ENCODE results near the gene MOCS1. TPM values are rescaled to one million over a fixed set of nuclear protein-coding genes. Genes with fewer than 3 reads are reported as not detected.

Gene MOCS1
- total and polyA plus RNA-seq, 12 donors: 15.9 to 40.0 (median 20.9) TPM

DNA sequence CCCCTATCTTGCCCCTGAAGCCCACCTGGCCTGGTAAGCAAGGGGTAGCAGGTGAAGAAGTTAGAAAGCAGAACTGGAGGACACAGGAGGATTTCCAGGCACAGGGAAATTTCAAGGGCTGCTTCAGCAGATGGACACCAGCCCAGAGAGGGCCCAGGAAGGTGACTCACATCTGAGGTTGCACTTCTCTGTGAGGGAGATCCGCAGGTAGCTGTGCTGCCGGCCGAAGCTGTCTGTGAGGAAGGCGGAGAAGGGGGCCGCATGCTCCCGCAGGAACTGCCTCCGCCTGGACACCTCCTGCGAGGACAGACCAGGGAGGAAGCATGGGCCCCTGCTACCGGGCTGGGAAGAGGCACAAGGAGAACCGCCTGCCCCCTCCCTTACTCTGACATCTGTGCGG lies 7.1 kb downstream of the MOCS1 start:
- no peak overlapping the region for H3K4me3 ChIP-seq
- DNase-seq: no peak
- WGBS, 2 donors: 81 to 87% methylated on average over 11 of the region's 11 CpGs
- no peak for TF ChIP-seq CTCF (IDR thresholded peaks at IDR 0.05)
- H3K27ac ChIP-seq: peak overlapping the region in 7 of 10 donors; percentile 10 to 56 (median 27)
- intact Hi-C loops (cut with DNase I): no loop called here
- peak in 1 of 8 donors; percentile 30 for ATAC-seq
- H3K27me3 ChIP-seq: no peaks in the 10 kb centered on the region
- no peaks in the 10 kb centered on the region for H3K9me3 ChIP-seq
- peaks cover 0 to 45% (median 6%) of the 10 kb centered on the region in 9 donors for H3K36me3 ChIP-seq
- peaks cover 3 to 67% (median 52%) of the 10 kb centered on the region in 9 donors for H3K4me1 ChIP-seq

GRCh38 chr6:39926668-39927067 lies 7.6 kb downstream of the MOCS1 start:
- Histone ChIP-seq H3K4me3 (no peak overlapping the region), H3K27ac (peak overlapping the region in 5 of 10 donors; percentile 10 to 56 (median 27)), H3K36me3 (peaks cover 0 to 50% (median 6%) of the 10 kb centered on the region in 9 donors), H3K4me1 (peaks cover 3 to 62% (median 47%) of the 10 kb centered on the region in 9 donors), H3K27me3 (no peaks in the 10 kb centered on the region), H3K9me3 (no peaks in the 10 kb centered on the region)
- no peak for TF ChIP-seq CTCF (IDR thresholded peaks at IDR 0.05)
- intact Hi-C loops (cut with DNase I): no loop called here
- DNase-seq (no peak), ATAC-seq (no peak)
- WGBS, 2 donors: 67 to 68% methylated on average over 3 of the region's 3 CpGs

DNA sequence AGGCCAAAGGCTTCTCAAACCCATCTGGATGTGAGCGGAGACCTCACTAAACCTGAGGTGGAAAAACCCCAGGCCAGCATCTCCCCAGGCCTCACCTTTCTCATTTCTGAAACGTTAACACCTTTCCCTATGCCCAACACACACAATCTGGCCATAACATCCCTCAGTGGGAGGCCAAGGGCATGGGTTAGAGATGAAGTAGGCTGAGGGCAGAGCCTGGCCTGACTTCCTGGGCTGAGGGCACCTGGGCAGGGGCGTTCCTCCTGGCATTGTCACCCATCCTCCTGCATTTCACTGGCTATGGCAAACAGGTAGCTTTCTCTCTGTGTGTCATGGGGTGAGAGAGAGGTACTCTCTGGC lies 8.4 kb downstream of the MOCS1 start:
- intact Hi-C loops (cut with DNase I): no loop called here
- ATAC-seq (no peak), DNase-seq (no peak)
- H3K36me3 ChIP-seq: peaks cover 0 to 57% (median 8%) of the 10 kb centered on the region in 9 donors
- no peaks in the 10 kb centered on the region for H3K9me3 ChIP-seq
- 92 to 94% methylated on average over 3 of the region's 3 CpGs for WGBS, 2 donors
- H3K27ac ChIP-seq: no peak overlapping the region
- no peaks in the 10 kb centered on the region for H3K27me3 ChIP-seq
- TF ChIP-seq CTCF (IDR thresholded peaks at IDR 0.05): no peak
- no peak overlapping the region for H3K4me3 ChIP-seq
- peaks cover 3 to 54% (median 39%) of the 10 kb centered on the region in 9 donors for H3K4me1 ChIP-seq

- DNase-seq: no peak
- no peaks in the 10 kb centered on the region for H3K27me3 ChIP-seq
- intact Hi-C loops (cut with DNase I): no loop called here
- H3K4me3 ChIP-seq: no peak overlapping the region
- TF ChIP-seq CTCF (IDR thresholded peaks at IDR 0.05): no peak
- H3K4me1 ChIP-seq: peaks cover 3 to 49% (median 35%) of the 10 kb centered on the region in 9 donors
- peaks cover 0 to 63% (median 9%) of the 10 kb centered on the region in 9 donors for H3K36me3 ChIP-seq
- WGBS, 2 donors: 94 to 96% methylated on average over 22 of the region's 22 CpGs
- ATAC-seq: no peak
- H3K9me3 ChIP-seq: no peaks in the 10 kb centered on the region
- H3K27ac ChIP-seq: no peak overlapping the region
Measured at GRCh38 chr6:39925191-39925930, 8.9 kb downstream of the MOCS1 start.
